CD4-positive, alpha-beta T cell treated with Interleukin-4 for 1 hour (primary cell): ENCODE results near the gene SPATA6L.
A peak's percentile ranks its signal among the peaks of the same experiment; 100 is the strongest.

Source experiments
- DNase-seq, 2 donors: peaks; one replicate each; pipeline ENCODE4 v3.0.0-alpha.2; 2020 to 2022

The SPATA6L gene, protein sequence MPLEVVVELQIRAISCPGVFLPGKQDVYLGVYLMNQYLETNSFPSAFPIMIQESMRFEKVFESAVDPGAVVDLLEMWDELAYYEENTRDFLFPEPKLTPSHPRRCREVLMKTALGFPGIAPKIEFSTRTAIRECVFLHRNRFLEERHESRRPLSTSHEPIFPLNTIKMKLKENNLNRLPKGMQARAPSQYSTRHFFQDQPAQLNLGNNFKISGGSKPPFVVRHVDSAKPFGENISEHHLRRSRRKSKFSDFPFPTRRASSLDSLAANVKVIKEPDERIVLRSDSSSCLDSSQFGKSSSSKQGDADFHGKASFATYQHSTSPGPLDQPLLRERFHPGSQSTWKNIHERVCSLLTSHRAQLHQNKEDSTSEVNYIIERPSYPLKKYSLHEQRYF

GRCh38 chr9:4666042-4666699 is at the start of gene SPATA6L:
SPATA6L (minus strand) TSS chr9:4666480; CDS start chr9:4666250, 230 bp downstream.
- DNase-seq: peak; percentile 40 to 41

DNA sequence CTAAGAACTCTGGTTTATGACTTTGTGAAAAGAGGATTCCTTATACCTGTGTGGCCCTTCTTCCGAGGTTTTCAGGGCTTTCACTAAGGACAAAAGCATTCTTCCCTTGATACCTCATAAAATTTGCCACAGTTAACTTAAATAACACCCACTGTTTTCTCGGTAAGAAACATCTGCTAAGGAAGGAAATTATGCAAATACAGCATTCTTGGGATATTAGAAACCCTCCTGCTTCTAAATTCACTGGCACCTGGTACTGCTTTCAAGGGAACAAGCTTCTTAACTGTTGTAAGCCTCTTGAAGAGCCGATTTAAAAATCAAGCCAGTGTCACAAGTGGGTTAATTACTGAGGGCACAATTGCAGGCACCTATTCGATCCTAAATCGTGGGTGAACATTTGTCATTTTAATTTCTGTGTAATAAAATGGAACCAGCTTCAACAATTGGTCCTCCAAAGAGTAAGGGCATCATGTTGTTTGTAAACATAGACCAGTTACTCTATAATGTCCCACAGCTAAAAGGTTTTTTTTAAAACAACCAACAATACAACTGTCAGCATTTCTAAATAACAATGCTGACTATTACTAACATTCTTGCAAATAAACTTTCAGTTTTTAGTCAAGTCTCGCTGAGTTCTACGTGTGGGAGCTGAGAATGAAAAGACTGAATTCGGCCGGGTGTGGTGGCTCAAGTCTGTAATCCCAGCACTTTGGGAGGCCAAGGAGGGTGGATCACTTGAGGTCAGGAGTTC is 48.2 kb upstream of the SPATA6L start:
- DNase-seq: no peak

DNA sequence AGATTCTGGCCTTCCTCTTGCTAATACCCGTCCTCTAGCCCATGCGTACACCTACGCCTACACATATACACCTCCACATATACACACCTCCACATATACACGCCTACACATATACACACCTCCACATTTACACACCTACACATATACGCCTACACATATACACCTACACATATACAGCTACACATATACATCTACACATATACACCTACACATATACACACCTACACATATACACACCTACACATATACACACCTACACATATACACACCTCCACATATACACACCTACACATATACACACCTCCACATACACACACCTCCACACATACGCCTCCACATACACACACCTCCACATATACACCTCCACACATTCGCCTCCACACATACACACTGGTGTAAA is 47.6 kb upstream of the SPATA6L start:
- DNase-seq: no peak

DNA sequence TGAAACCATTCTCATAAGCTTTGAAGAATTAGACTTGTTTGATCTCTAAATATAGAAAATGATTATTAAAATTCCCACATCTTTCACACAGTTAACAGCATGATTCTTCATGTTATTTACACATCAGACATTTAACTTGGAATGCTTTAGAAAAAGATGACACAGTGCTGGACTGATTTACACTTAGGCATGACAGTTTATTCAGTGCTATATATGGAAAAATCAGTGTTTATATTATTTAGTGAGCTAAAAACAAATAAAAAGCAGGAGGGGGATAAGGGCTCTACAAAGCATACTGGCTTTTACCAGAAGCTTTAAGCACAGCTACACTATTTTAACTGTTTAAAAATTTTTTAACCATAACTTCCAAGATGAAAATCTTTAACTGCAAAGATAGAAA is 43.1 kb upstream of the SPATA6L start:
- DNase-seq: no peak

GRCh38 chr9:4706971-4707622 is 40.8 kb upstream of the SPATA6L start:
- no peak for DNase-seq

- no peak for DNase-seq
Measured at GRCh38 chr9:4706021-4706420, 39.7 kb upstream of the SPATA6L start.

DNA sequence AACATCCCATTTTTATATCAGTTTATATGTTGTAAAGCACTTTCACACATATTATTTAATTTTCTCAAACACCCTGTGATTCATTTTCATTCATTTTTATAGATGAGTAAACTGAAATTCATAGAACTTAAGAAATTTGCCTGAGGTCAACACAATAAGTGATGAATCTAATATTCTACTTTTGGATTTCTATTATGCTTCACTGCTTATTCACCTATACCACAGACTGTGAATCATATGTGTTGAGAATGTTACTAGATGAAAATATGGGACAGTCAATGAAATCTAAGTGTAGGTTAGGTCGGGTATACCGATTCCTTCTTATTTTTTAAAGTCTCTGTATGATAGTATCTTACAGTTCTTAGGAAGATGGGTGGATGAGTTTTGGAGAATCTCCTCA is 37.8 kb upstream of the SPATA6L start:
- DNase-seq: no peak

- no peak for DNase-seq
Measured at GRCh38 chr9:4701526-4701925, 35.2 kb upstream of the SPATA6L start.

- no peak for DNase-seq
Measured at GRCh38 chr9:4700932-4701331, 34.7 kb upstream of the SPATA6L start.

- no peak for DNase-seq
Measured at GRCh38 chr9:4700091-4700490, 33.8 kb upstream of the SPATA6L start.

- no peak for DNase-seq
Measured at GRCh38 chr9:4691795-4692194, 25.5 kb upstream of the SPATA6L start.

DNA sequence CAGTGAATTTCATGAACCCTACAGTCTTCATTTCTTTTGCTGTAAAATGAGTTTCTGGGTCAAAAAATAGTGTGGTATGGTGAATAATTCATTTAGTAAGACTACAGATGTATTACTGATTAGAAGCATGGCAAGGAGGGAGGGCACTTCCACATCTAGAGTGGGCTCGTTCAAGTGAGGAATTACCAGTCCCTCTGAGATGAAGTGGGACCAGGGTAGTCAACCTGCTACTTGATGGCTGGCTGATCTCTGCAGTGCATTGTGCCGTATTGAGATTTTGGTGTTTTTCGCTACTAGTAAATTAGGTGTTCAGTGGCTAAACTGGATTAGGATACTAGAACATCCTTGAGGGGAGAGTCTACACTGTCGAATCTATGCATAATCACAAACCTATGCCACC is 23.9 kb upstream of the SPATA6L start:
- no peak for DNase-seq

DNA sequence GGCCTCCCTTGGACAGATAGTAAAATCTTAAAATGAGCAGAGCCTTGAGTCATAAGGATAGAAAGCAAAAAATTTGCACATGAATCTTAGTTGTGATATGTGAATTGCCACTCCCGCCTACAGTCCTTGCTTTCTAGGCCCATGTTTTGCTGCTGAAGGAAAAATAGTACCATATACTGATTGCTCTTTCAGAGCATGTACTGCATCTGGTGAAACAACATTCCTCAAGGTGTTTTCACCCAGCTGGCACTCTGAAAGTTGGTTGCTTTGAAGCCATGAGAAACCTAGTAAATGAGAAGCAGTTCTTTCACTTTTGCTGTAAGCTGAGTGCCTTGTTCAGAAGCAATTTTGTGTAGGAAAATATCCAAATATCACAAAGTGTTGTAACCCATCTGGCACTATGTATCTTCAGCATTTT is 23.4 kb upstream of the SPATA6L start:
- no peak for DNase-seq

DNA sequence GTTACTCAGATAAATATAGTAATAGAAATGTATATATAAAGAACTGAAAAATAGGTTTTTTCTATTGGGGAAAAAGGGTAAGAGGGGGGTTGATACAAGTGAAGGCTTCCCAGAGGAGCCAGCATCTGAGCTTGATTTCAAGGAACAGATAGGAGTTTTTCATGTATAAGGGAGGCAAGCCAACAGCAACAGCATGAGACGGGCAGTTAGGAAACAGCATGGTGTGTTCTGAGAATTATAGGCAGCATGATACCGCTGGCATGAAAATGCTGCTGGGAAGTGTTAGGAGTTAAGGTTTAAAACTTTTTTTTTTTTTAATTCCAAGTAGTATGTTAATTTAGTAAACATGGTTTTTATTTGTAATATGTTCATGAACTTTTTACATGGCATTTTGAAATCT is 22.7 kb upstream of the SPATA6L start:
- DNase-seq: no peak

- no peak for DNase-seq
Measured at GRCh38 chr9:4686584-4686983, 20.3 kb upstream of the SPATA6L start.

DNA sequence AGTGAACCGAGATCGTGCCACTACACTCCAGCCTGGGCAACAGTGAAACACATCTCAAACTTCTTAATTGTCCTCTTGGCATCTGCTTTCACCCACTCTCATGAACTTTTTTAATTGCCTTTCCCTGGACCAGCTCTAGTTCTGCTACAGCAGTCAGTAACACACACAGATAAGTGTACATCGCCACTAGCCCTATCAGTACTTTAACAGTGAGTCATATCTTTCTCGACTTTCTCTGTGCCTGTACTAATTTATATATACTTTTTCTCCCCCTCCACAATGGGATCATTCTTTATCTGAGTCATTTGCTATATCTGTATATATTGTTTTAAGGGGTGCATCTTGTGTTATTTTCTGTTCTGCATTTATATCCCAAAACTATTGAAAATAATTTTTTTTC is 19.8 kb upstream of the SPATA6L start:
- no peak for DNase-seq

GRCh38 chr9:4684820-4685219 is 18.5 kb upstream of the SPATA6L start:
- no peak for DNase-seq

DNA sequence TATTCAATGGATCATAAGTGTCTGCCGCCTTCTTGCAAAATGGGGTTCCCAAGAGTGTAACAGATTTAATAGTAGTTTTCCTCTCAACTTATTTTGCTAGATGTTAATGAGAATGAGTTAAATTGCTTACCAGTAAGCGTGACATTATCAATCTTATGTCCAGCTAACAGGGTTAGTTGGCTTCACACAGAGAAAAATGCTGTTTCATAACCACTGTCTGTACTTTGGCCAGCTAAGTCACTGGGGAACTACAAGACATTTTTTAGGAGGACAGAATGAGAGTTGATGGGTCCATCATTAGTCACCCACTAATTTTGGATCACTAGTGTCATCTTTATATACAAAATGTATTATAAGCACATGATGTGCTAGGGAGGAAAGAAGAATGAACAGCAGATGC is 14.5 kb upstream of the SPATA6L start:
- no peak for DNase-seq

- DNase-seq: peak in 1 of 2 donors; percentile 14
Measured at GRCh38 chr9:4680173-4680525, 13.9 kb upstream of the SPATA6L start.

DNA sequence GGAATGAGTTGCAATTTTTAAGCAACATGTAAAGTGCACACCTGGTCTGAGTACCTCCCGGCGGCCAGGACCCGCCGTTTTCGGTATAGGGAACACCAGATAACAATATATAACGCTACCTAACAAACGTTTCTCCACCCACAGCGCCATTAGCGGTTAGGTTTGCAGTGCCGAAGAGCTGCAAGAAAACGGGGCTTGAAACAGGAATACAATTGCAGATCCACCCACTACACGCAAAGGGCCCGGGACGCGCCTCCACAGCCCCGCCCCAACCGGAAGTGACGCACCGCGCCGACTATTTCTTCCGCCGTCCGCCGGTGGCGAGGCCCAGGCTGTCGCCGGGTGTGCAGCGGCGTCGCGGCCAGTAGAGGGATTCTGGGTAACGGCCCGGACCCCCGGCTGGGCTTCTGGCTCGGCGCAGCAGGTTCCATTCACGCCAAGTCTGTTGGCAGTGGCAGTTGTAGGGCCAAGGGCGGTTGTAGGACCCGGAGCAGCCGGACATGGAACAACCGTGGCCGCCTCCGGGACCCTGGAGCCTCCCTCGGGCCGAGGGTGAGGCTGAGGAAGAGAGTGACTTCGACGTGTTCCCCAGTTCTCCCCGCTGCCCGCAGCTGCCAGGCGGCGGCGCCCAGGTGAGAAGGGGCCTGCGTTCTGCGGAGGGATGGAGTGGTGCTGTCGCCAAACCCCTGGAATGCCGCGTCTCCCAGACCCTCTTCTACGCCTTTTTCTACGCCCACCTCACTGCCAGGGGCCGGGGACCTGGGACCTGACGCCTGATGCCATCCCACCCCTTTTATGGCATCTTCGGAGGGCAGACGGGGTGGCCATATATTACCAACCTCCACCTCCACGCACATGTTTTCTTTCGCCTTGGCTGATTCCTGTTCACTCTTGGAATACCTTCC is 13.2 kb upstream of the SPATA6L start, which contains the start of gene CDC37L1:
Gene CDC37L1 (plus strand): TSS at position 302 of the 905 bp plus-strand sequence. CDS start 199 bp downstream, at position 501.
- peak; percentile 98 for DNase-seq

DNA sequence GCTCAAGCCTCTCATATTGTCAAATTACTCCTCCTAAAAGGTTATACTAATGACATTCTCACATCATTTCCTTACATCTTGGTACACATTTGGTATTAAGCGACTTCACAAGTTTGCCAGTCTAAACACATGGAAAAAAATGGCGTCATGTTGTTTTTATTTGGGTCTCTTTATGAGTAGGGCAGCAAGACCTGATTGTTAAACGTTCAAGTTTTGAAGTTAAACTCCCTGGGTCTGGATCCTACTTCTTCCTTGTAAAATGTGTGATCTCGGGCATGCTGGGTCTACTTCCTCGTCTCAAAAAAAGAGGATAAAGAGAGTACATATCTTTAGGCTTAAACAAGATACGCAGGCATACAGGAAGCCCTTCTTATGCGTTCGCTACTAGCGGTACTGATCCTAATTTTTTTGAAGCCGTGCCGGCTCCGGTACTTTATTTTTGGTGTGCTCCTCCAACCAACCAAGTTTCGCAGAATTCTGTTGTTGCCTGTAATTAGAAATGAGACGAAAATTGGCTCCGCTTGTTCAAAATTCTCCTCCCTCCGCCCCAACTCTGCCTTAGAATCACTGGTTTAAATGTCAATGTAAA is 12.5 kb upstream of the SPATA6L start:
- DNase-seq: no peak

DNA sequence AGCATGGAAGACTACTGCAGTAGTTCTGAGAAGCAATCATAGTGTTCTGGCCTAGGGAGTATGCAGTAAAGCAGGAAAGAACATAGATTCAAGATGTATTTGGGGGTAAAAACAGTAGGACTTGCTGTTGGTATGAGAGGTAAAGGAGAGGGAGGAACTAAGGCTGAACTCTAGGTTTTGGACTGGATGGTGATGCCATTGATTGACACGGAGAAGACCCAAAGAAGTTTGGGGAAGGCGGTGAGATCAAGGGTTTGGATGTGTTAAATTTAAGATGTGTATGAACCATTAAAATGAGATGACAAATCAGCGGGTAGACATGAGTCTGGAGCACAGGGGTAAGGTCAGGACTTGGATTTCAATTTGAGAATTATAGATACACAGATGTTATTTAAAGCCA is 11.1 kb upstream of the SPATA6L start:
- DNase-seq: no peak
